Upper lobe of left lung (tissue), 6 donors: ENCODE data around the gene ASCL2. TPM values are rescaled to one million over a fixed set of nuclear protein-coding genes. Genes with fewer than 3 reads are reported as not detected.

ENCODE experiments used
- ATAC-seq, 2 donors: fragments of 200-7000 bp; cut with Tn5 transposase; one replicate each; pipeline ENCODE4 v1.9.1; 2022; ENCODE audit warnings: mild to moderate bottlenecking in 2 of 2, moderate library complexity in 2 of 2; ENCODE audit not compliant: low FRiP score in 2 of 2
- DNase-seq, 2 donors: peaks; one replicate each; pipeline ENCODE4 v3.0.0-alpha.2; 2019 to 2020
- H3K27ac ChIP-seq, 4 donors: fragments of 200-600 bp; sonication (generic); one replicate each; pipeline ENCODE4 v1.5.1; 2016 to 2019
- H3K27me3 ChIP-seq, 4 donors: fragments of 200-600 bp; sonication (generic); one replicate each; pipeline ENCODE4 v1.5.1; 2017 to 2019
- H3K36me3 ChIP-seq, 4 donors: fragments of 200-600 bp; sonication (generic); one replicate each; pipeline ENCODE4 v1.5.1; 2016 to 2019
- H3K4me1 ChIP-seq, 4 donors: fragments of 200-600 bp; sonication (generic); one replicate each; pipeline ENCODE4 v1.5.1; 2018 to 2019
- H3K4me3 ChIP-seq, 4 donors: fragments of 200-600 bp; sonication (generic); one replicate each; pipeline ENCODE4 v1.5.1; 2017 to 2019; ENCODE audit warnings: mild to moderate bottlenecking in 2 of 4, moderate library complexity in 1 of 4
- H3K9me3 ChIP-seq, 4 donors: fragments of 200-600 bp; sonication (generic); one replicate each; pipeline ENCODE4 v1.5.1; 2018 to 2019
- EP300 ChIP-seq, 4 donors: sonication (generic); formaldehyde crosslinking; IDR thresholded peaks; one replicate each; pipeline ENCODE4 v1.5.1; 2017; ENCODE audit warnings: antibody characterized with exemption in 4 of 4, control low read depth in 2 of 4
- POLR2A ChIP-seq, 4 donors: fragments of 450-650 bp; IDR thresholded peaks; one replicate each; pipeline ENCODE4 v1.5.1; 2016 to 2017; ENCODE audit warnings: antibody characterized with exemption in 4 of 4, mild to moderate bottlenecking in 2 of 4
- POLR2AphosphoS5 ChIP-seq, 2 donors: sonication (generic); formaldehyde crosslinking; IDR thresholded peaks; one replicate each; pipeline ENCODE4 v1.5.1; 2017; ENCODE audit warnings: antibody characterized with exemption in 2 of 2
- WGBS, 2 donors: methylation state at CpG; one replicate each; pipeline ENCODE4 v1.1.5; 2017 to 2018; 5-methylcytosine and 5-hydroxymethylcytosine counted together
- total RNA-seq, 6 donors: library from RNA; depleted of rRNA in 4 of 6; stranded (reverse); fragments of >200 nt in 4 of 6; gene quantifications; one replicate each; pipeline versions ENCODE4 v1.1.0 to v1.2.1, GENCODE V29; 2016 to 2021
- TF ChIP-seq, protein P1 (sequence below), 6 experiments: fragments of 450-650 bp in 4 of 6; fragments of 200-600 bp in 2 of 6; sonication (generic) in 2 of 6; IDR thresholded peaks; one replicate each; pipeline ENCODE4 v1.5.1; 2016 to 2019; ENCODE audit warnings: antibody characterized with exemption in 6 of 6
- donor health status: DM: no; HTN: no; CAD: no; lungs with moderate emphysema.
- donor health status: DM: no; HTN: yes; CAD: no; lungs with severe emphysema.

Gene ASCL2
- total RNA-seq, 6 donors from 2014 or later: 1.4 to 3.4 (median 1.9) TPM; not detected in 2

DNA sequence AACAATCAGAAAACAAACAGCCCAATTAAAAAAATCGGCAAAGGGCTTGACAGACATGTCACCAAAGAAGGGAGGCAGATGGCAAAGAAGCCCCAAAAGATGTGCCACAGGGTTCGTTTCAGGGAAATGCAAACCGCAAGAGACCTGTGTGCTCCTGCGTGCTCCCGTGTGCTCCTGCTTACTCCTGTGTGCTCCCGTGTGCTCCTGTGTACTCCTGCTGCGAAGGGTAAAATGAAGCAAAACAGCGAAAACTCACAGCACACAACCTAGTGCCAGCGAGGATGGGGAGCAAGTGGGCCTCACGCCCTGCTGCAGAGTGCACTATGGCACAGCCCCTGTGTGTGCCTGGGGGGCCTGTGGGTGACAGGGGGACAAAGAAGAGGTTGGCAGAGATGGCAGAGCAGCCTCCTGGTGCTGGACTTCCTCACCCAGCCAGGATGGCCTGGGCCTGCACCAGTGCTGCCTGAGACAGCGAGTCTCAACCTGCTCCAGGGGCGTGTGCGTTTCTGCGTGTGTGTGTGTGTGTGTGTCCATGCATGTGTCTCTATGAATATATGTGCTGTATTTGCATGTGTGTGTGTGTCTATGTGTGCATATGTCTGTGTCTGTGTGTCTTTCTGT, 14.0 kb downstream of the ASCL2 start:
- H3K27ac ChIP-seq: no peak overlapping the region
- H3K4me3 ChIP-seq: no peak overlapping the region
- no peaks in the 10 kb centered on the region for H3K9me3 ChIP-seq
- no peaks in the 10 kb centered on the region for H3K36me3 ChIP-seq
- 82 to 84% methylated on average over 11 to 14 of the region's 14 CpGs for WGBS, 2 donors
- no peaks in the 10 kb centered on the region for H3K4me1 ChIP-seq
- no peak for ATAC-seq
- TF ChIP-seq POLR2A (IDR thresholded peaks at IDR 0.05): no peak
- TF ChIP-seq EP300 (IDR thresholded peaks at IDR 0.05): no peak
- TF ChIP-seq, protein P1, sequence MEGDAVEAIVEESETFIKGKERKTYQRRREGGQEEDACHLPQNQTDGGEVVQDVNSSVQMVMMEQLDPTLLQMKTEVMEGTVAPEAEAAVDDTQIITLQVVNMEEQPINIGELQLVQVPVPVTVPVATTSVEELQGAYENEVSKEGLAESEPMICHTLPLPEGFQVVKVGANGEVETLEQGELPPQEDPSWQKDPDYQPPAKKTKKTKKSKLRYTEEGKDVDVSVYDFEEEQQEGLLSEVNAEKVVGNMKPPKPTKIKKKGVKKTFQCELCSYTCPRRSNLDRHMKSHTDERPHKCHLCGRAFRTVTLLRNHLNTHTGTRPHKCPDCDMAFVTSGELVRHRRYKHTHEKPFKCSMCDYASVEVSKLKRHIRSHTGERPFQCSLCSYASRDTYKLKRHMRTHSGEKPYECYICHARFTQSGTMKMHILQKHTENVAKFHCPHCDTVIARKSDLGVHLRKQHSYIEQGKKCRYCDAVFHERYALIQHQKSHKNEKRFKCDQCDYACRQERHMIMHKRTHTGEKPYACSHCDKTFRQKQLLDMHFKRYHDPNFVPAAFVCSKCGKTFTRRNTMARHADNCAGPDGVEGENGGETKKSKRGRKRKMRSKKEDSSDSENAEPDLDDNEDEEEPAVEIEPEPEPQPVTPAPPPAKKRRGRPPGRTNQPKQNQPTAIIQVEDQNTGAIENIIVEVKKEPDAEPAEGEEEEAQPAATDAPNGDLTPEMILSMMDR (IDR thresholded peaks at IDR 0.05): no peak
- no peak for TF ChIP-seq POLR2AphosphoS5 (IDR thresholded peaks at IDR 0.05)
- H3K27me3 ChIP-seq: no peaks in the 10 kb centered on the region
- peak in 1 of 2 donors; percentile 33 for DNase-seq

DNA sequence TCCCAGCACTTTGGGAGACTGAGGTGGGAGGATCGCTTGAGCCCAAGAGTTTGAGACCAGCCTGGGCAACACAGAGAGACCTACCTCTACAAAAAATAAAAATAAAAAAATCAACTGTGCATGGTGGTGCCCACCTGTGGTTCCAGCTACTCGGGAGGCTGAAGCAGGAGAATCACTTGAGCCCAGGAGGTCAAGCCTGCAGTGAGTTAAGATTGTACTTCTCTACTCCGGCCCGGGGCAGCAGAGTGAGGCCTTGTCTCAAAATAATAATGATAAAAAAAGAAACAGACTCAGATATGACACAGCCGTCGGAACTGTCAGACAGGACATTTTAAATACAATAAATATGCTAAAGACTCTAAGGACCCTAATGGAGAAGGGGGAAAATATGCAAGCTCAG, 18.4 kb downstream of the ASCL2 start:
- Histone ChIP-seq H3K9me3 (no peaks in the 10 kb centered on the region), H3K36me3 (no peaks in the 10 kb centered on the region), H3K27ac (no peak overlapping the region), H3K27me3 (no peaks in the 10 kb centered on the region), H3K4me3 (no peak overlapping the region), H3K4me1 (no peaks in the 10 kb centered on the region)
- WGBS, 2 donors: 87 to 92% methylated on average over 6 of the region's 6 CpGs
- TF ChIP-seq POLR2A (IDR thresholded peaks at IDR 0.05): no peak
- TF ChIP-seq, protein P1 (IDR thresholded peaks at IDR 0.05): no peak
- no peak for TF ChIP-seq EP300 (IDR thresholded peaks at IDR 0.05)
- TF ChIP-seq POLR2AphosphoS5 (IDR thresholded peaks at IDR 0.05): no peak
- no peak for ATAC-seq
- no peak for DNase-seq

DNA sequence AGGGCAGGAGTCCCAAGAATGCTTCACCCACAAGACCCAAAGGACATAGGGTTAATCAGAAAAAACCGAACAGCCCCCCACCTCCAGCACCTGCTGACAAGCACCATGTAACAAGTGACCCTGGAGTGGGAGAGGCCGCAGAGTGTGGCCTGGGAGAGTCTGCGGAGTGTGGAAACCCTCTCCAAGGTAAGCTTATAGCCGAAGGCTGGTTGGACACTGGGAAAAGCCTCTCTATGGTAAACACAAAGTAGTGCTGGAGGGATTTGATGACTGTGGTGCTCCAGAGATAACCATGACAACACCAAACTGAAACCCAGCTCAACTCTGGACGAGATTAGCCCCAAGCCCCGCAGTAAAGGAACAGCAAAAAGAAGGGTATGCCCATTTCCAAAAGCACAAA, 19.2 kb downstream of the ASCL2 start:
- no peaks in the 10 kb centered on the region for H3K4me1 ChIP-seq
- H3K4me3 ChIP-seq: no peak overlapping the region
- 93 to 97% methylated on average over 6 of the region's 6 CpGs for WGBS, 2 donors
- H3K27me3 ChIP-seq: no peaks in the 10 kb centered on the region
- no peak overlapping the region for H3K27ac ChIP-seq
- DNase-seq (no peak), ATAC-seq (no peak)
- TF ChIP-seq POLR2A (IDR thresholded peaks at IDR 0.05) (no peak), EP300 (IDR thresholded peaks at IDR 0.05) (no peak), POLR2AphosphoS5 (IDR thresholded peaks at IDR 0.05) (no peak)
- TF ChIP-seq, protein P1 (IDR thresholded peaks at IDR 0.05): no peak
- no peaks in the 10 kb centered on the region for H3K36me3 ChIP-seq
- no peaks in the 10 kb centered on the region for H3K9me3 ChIP-seq

- DNase-seq (no peak), ATAC-seq (no peak)
- Histone ChIP-seq H3K4me3 (no peak overlapping the region), H3K36me3 (no peaks in the 10 kb centered on the region), H3K27me3 (no peaks in the 10 kb centered on the region), H3K9me3 (no peaks in the 10 kb centered on the region), H3K4me1 (no peaks in the 10 kb centered on the region), H3K27ac (no peak overlapping the region)
- TF ChIP-seq POLR2A (IDR thresholded peaks at IDR 0.05): no peak
- TF ChIP-seq, protein P1 (IDR thresholded peaks at IDR 0.05): no peak
- TF ChIP-seq EP300 (IDR thresholded peaks at IDR 0.05): no peak
- no peak for TF ChIP-seq POLR2AphosphoS5 (IDR thresholded peaks at IDR 0.05)
- 81 to 85% methylated on average over 8 of the region's 8 CpGs for WGBS, 2 donors
These were observed 19.9 kb downstream of the ASCL2 start for GRCh38 chr11:2250485-2250884.

GRCh38 chr11:2250041-2250440, 20.3 kb downstream of the ASCL2 start:
- H3K4me1 ChIP-seq: no peaks in the 10 kb centered on the region
- H3K9me3 ChIP-seq: no peaks in the 10 kb centered on the region
- no peaks in the 10 kb centered on the region for H3K27me3 ChIP-seq
- DNase-seq: no peak
- peak in 1 of 2 donors; percentile 8 for ATAC-seq
- 69 to 96% methylated on average over 4 to 7 of the region's 9 CpGs for WGBS, 2 donors
- H3K4me3 ChIP-seq: no peak overlapping the region
- no peak for TF ChIP-seq POLR2AphosphoS5 (IDR thresholded peaks at IDR 0.05)
- no peak for TF ChIP-seq EP300 (IDR thresholded peaks at IDR 0.05)
- no peak for TF ChIP-seq POLR2A (IDR thresholded peaks at IDR 0.05)
- TF ChIP-seq, protein P1 (IDR thresholded peaks at IDR 0.05): no peak
- no peak overlapping the region for H3K27ac ChIP-seq
- H3K36me3 ChIP-seq: no peaks in the 10 kb centered on the region
